IMR-90 (cell line): ENCODE results near the gene GIMAP4. TPM values are rescaled to one million over a fixed set of nuclear protein-coding genes. Genes with fewer than 3 reads are reported as not detected.
"Not testable (repeated sequence)": the region's sequence is repeated elsewhere in the genome, so short reads cannot be mapped to it uniquely, and the experiment has no call there.

Experiments used
- ATAC-seq: fragments of 200-7000 bp; cut with Tn5 transposase; 2 replicates; pipeline ENCODE4 v1.9.1; 2020; ENCODE audit warnings: low read depth, mild to moderate bottlenecking, moderate library complexity
- BruUV-seq: library from RNA; stranded (reverse); fragments of 400-500 nt; replicated peaks from 2 replicates; lab custom pipeline; 2021; lab: Mats Ljungman, UMichigan
- CTCF ChIA-PET: fragments of 300-600 bp; formaldehyde crosslinking; extraction: SDS; loops from one replicate; lab custom pipeline; 2021; ENCODE audit warnings: antibody characterized with exemption; lab: Yijun Ruan, JAX
- POLR2A ChIA-PET: fragments of 300-600 bp; sonication (Branson Sonifier 250); formaldehyde crosslinking; loops from one replicate; lab custom pipeline; 2022; ENCODE audit warnings: antibody characterized with exemption; ENCODE audit not compliant: unreplicated experiment; lab: Charles Lee
- DNase-seq: peaks from one replicate; pipeline ENCODE4 v3.0.0; 2013
- H2AFZ ChIP-seq: replicated peaks from 2 replicates; pipeline ENCODE3; 2013; ENCODE audit warnings: low read length, mild to moderate bottlenecking; ENCODE audit not compliant: poor library complexity
- H2AK5ac ChIP-seq: 2 replicates; pipeline ENCODE4 v1.6.1; 2013; ENCODE audit warnings: low read depth, low read length, inconsistent platforms
- H2AK9ac ChIP-seq: replicated peaks from 2 replicates; pipeline ENCODE3; 2013; ENCODE audit warnings: mild to moderate bottlenecking, low read depth, low read length, moderate library complexity; ENCODE audit not compliant: poor library complexity
- H2BK120ac ChIP-seq: 2 replicates; pipeline ENCODE4 v1.6.1; 2013; ENCODE audit warnings: low read depth, low read length, inconsistent platforms
- H2BK15ac ChIP-seq: 3 replicates; pipeline ENCODE4 v1.6.1; 2013; ENCODE audit warnings: low read depth, low read length, inconsistent platforms
- H2BK20ac ChIP-seq: 2 replicates; pipeline ENCODE4 v1.6.1; 2013; ENCODE audit warnings: low read depth, mild to moderate bottlenecking, inconsistent platforms, low read length, moderate library complexity
- H2BK5ac ChIP-seq: 2 replicates; pipeline ENCODE4 v1.6.1; 2013; ENCODE audit warnings: mild to moderate bottlenecking, low read depth, low read length, inconsistent platforms; ENCODE audit not compliant: poor library complexity, severe bottlenecking
- H3K14ac ChIP-seq: replicated peaks from 2 replicates; pipeline ENCODE4 v1.6.1; 2013; ENCODE audit warnings: low read depth, low read length, inconsistent platforms
- H3K18ac ChIP-seq: 2 replicates; pipeline ENCODE4 v1.6.1; 2013; ENCODE audit warnings: low read depth, low read length, control low read depth
- H3K23ac ChIP-seq: 2 replicates; pipeline ENCODE4 v1.6.1; 2013; ENCODE audit warnings: low read depth, low read length, inconsistent platforms
- H3K27ac ChIP-seq: 2 replicates; pipeline ENCODE4 v1.5.1; 2013; ENCODE audit warnings: mild to moderate bottlenecking, control low read depth, low read length; ENCODE audit not compliant: insufficient read depth
- H3K27me3 ChIP-seq: 2 replicates; pipeline ENCODE4 v1.6.1; 2013; ENCODE audit warnings: low read length; ENCODE audit not compliant: control insufficient read depth, insufficient read depth
- H3K36me3 ChIP-seq: 2 replicates; pipeline ENCODE4 v1.6.1; 2013; ENCODE audit warnings: low read length, mixed read lengths; ENCODE audit not compliant: control insufficient read depth, insufficient read depth
- H3K4ac ChIP-seq: 2 replicates; pipeline ENCODE4 v1.6.1; 2013; ENCODE audit warnings: low read depth, low read length, inconsistent platforms
- H3K4me1 ChIP-seq: 2 replicates; pipeline ENCODE4 v1.6.1; 2013; ENCODE audit warnings: low read length, mixed read lengths; ENCODE audit not compliant: control insufficient read depth, insufficient read depth
- H3K4me2 ChIP-seq: 2 replicates; pipeline ENCODE4 v1.6.1; 2013; ENCODE audit warnings: low read depth, mild to moderate bottlenecking, control low read depth, low read length, moderate library complexity
- H3K4me3 ChIP-seq: 2 replicates; pipeline ENCODE4 v1.5.1; 2013; ENCODE audit warnings: low read depth, mild to moderate bottlenecking, control low read depth, low read length, moderate library complexity; ENCODE audit not compliant: insufficient read depth
- H3K56ac ChIP-seq: 2 replicates; pipeline ENCODE4 v1.6.1; 2013; ENCODE audit warnings: low read length, inconsistent platforms; ENCODE audit not compliant: insufficient read depth; ENCODE audit errors: extremely low read depth
- H3K79me1 ChIP-seq, 2 experiments: 2 replicates each; pipeline ENCODE4 v1.6.1; 2013; ENCODE audit warnings: low read length in 2 of 2, inconsistent platforms in 1 of 2, low read depth in 1 of 2
- H3K9ac ChIP-seq: 2 replicates; pipeline ENCODE4 v1.6.1; 2013; ENCODE audit warnings: low read depth, low read length, control low read depth
- H3K9me1 ChIP-seq: 2 replicates; pipeline ENCODE4 v1.6.1; 2013; ENCODE audit warnings: low read length, inconsistent platforms; ENCODE audit not compliant: insufficient read depth
- H3K9me3 ChIP-seq: 2 replicates; pipeline ENCODE4 v1.6.1; 2013; ENCODE audit warnings: low read length; ENCODE audit not compliant: control insufficient read depth, insufficient read depth
- H4K20me1 ChIP-seq: 2 replicates; pipeline ENCODE4 v1.6.1; 2013; ENCODE audit warnings: low read length, inconsistent platforms; ENCODE audit not compliant: insufficient read depth
- H4K5ac ChIP-seq: 2 replicates; pipeline ENCODE4 v1.6.1; 2013; ENCODE audit warnings: mild to moderate bottlenecking, low read depth, low read length, control low read depth
- H4K8ac ChIP-seq, 2 experiments: 2 replicates each; pipeline ENCODE4 v1.6.1; 2013; ENCODE audit warnings: low read depth in 2 of 2, low read length in 2 of 2, control low read depth in 1 of 2, inconsistent platforms in 1 of 2
- H4K91ac ChIP-seq: 2 replicates; pipeline ENCODE4 v1.6.1; 2013; ENCODE audit warnings: low read depth, low read length, inconsistent platforms; ENCODE audit not compliant: insufficient read depth
- WGBS, 2 experiments: methylation state at CpG; one replicate each; pipeline versions ENCODE4 v1.1.5 to v1.1.7; 2013; ENCODE audit warnings: missing lambda C conversion rate in 2 of 2; ENCODE audit not compliant: insufficient read length in 1 of 2; ENCODE audit errors: extremely low coverage in 2 of 2; 5-methylcytosine and 5-hydroxymethylcytosine counted together
- dilution Hi-C: fragments of 300-500 bp; cut with HindIII; formaldehyde crosslinking; loops from one replicate; pipeline ENCODE4 v1.14.3; 2018; ENCODE audit warnings: low sequenced_read_pairs; ENCODE audit not compliant: unreplicated experiment
- in situ Hi-C: fragments of 300-500 bp; cut with MboI; formaldehyde crosslinking; loops from 3 replicates; pipeline ENCODE4 v1.14.3; 2019; ENCODE audit warnings: low sequenced_read_pairs, inconsistent platforms, mixed read lengths
- intact Hi-C: fragments of 100-400 bp; cut with micrococcal nuclease; formaldehyde crosslinking; loops from 2 replicates; pipeline ENCODE4 v1.10.0; 2022
- polyA plus RNA-seq, 3 experiments: library from polyadenylated mRNA; depleted of rRNA; stranded (reverse); fragments of >200 nt; gene quantifications; 2 replicates each; pipeline ENCODE4 v1.2.3, GENCODE V29; 2012; ENCODE audit warnings: low replicate concordance in 1 of 3
- total RNA-seq: library from RNA; depleted of rRNA; stranded (reverse); fragments of >200 nt; gene quantifications from 2 replicates; pipeline ENCODE4 v1.2.3, GENCODE V29; 2012

GIMAP4 gene
- total and polyA plus RNA-seq, 2 of the 4 experiments (the other 2 are of a cell fraction) = not detected

DNA sequence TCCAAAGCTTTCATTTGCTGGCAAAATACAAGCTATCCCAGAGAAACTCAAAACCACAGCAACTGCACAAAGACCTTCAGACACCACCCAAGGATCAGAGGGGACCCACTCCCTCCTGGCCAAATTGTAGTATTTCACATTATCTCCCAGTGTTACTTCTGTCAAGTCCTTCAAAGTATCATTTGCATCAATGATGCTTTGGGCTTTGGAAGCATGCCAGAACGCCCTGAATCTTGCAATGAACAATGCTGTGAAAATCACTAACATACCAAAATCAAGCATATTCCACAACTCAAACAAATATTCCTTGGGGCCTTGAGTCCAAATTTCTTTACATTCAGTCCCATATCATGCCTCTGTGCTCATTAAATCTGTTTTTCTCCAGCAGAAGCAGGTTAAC lies 47.2 kb downstream of the GIMAP4 start:
- H3K18ac ChIP-seq, ATAC-seq, H2AFZ ChIP-seq, H4K8ac ChIP-seq, H3K4me2 ChIP-seq, H3K27me3 ChIP-seq, in situ Hi-C loops, H2BK20ac ChIP-seq, CTCF ChIA-PET, H3K4me1 ChIP-seq, H3K9me3 ChIP-seq, H4K5ac ChIP-seq, H2AK9ac ChIP-seq, H3K9ac ChIP-seq, H3K79me1 ChIP-seq, H4K91ac ChIP-seq, H2AK5ac ChIP-seq, H3K23ac ChIP-seq, H3K4me3 ChIP-seq, H3K27ac ChIP-seq, intact Hi-C loops, H3K4ac ChIP-seq, BruUV-seq, H2BK120ac ChIP-seq, H2BK5ac ChIP-seq, dilution Hi-C loops, H3K14ac ChIP-seq, H3K56ac ChIP-seq, POLR2A ChIA-PET, H4K20me1 ChIP-seq, H3K9me1 ChIP-seq, DNase-seq, H2BK15ac ChIP-seq, H3K36me3 ChIP-seq: not testable (repeated sequence)
- WGBS, 2 experiments = 20% methylated on average over 1 of the region's 1 CpG; no CpG with 5 or more reads in 1 of the 2 experiments

DNA sequence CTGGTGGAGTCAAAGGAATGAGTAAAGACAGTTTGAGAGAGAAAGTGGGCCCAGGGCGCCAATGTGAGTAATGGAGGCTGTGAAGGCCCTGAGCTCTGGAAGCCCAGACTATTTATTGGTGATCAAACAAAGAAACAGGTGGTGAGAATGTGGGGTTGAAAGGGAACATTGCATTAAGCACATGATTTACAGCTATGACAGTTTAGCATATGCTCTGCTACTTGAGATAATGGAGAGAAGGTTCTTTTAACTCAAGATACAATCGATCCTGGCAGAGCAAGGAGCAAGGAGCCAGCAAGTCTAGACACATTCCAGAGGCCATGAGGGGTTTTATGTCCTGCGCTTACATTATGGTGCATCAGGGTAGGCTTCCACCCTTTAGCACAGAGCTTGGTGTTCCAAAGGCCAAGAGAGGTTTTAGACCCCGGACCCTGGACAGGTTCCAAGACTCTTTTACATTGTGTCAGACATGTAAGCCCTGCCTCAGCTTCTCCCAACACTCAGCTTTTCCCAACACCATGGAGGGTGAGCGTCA lies 48.1 kb downstream of the GIMAP4 start:
- in situ Hi-C loops = not testable (repeated sequence)

More for the DNA sequence above, 48.1 kb downstream of the GIMAP4 start:
- H4K91ac ChIP-seq, H3K4me1 ChIP-seq, ATAC-seq, H3K4me2 ChIP-seq, H2AK5ac ChIP-seq, H3K56ac ChIP-seq, H4K5ac ChIP-seq, DNase-seq, H3K27me3 ChIP-seq, BruUV-seq, H3K14ac ChIP-seq, H2BK15ac ChIP-seq, H2AK9ac ChIP-seq, H2BK20ac ChIP-seq, H2AFZ ChIP-seq, H4K8ac ChIP-seq, POLR2A ChIA-PET, H3K79me1 ChIP-seq, H3K9ac ChIP-seq, H3K9me1 ChIP-seq, H2BK5ac ChIP-seq, H4K20me1 ChIP-seq, H3K23ac ChIP-seq, H3K18ac ChIP-seq, H3K4me3 ChIP-seq, H3K36me3 ChIP-seq, H3K9me3 ChIP-seq, H3K4ac ChIP-seq, dilution Hi-C loops, H3K27ac ChIP-seq, intact Hi-C loops, H2BK120ac ChIP-seq: not testable (repeated sequence)
- CTCF ChIA-PET = interaction anchor here (0.6 kb wide), 1 partner anchor 80 kb away, joined by 3 read pairs; no protein-coding TSS in a partner anchor
- no CpG with 5 or more reads among the region's 5 CpGs for WGBS, 2 experiments
